ENCODE data around the gene SPG7.

- TF ChIP-seq, protein P1, sequence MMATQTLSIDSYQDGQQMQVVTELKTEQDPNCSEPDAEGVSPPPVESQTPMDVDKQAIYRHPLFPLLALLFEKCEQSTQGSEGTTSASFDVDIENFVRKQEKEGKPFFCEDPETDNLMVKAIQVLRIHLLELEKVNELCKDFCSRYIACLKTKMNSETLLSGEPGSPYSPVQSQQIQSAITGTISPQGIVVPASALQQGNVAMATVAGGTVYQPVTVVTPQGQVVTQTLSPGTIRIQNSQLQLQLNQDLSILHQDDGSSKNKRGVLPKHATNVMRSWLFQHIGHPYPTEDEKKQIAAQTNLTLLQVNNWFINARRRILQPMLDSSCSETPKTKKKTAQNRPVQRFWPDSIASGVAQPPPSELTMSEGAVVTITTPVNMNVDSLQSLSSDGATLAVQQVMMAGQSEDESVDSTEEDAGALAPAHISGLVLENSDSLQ (IDR thresholded peaks at IDR 0.05) = no peak
- no peak for TF ChIP-seq FOXM1 (IDR thresholded peaks at IDR 0.05; ENCODE audit: borderline replicate concordance)
- no peak for TF ChIP-seq SP1 (IDR thresholded peaks at IDR 0.05)
- TF ChIP-seq L3MBTL2 (conservative IDR thresholded peaks at IDR 0.05) = no peak
These were observed 92.2 kb downstream of the SPG7 start for GRCh38 chr16:89600427-89600826.
